PC-3 (cell line): ENCODE data around the gene VSIG10L2.

Source experiments
- EZH2 ChIP-seq: fragments of 300-600 bp; sonication (generic); IDR thresholded peaks from one replicate; pipeline ENCODE4 v1.6.1; 2017; ENCODE audit warnings: antibody characterized with exemption, mild to moderate bottlenecking, low read length; ENCODE audit not compliant: unreplicated experiment
- EZH2phosphoT487 ChIP-seq: fragments of 300-600 bp; sonication (generic); IDR thresholded peaks from 2 replicates; pipeline ENCODE4 v1.6.1; 2018; ENCODE audit warnings: mild to moderate bottlenecking, antibody characterized with exemption, low read length, borderline replicate concordance
- TF ChIP-seq, protein P1 (sequence below): fragments of 300-600 bp; sonication (generic); conservative IDR thresholded peaks from 2 replicates; pipeline ENCODE4 v1.5.1; 2017; ENCODE audit warnings: antibody characterized with exemption, low read depth, mild to moderate bottlenecking, low read length

DNA sequence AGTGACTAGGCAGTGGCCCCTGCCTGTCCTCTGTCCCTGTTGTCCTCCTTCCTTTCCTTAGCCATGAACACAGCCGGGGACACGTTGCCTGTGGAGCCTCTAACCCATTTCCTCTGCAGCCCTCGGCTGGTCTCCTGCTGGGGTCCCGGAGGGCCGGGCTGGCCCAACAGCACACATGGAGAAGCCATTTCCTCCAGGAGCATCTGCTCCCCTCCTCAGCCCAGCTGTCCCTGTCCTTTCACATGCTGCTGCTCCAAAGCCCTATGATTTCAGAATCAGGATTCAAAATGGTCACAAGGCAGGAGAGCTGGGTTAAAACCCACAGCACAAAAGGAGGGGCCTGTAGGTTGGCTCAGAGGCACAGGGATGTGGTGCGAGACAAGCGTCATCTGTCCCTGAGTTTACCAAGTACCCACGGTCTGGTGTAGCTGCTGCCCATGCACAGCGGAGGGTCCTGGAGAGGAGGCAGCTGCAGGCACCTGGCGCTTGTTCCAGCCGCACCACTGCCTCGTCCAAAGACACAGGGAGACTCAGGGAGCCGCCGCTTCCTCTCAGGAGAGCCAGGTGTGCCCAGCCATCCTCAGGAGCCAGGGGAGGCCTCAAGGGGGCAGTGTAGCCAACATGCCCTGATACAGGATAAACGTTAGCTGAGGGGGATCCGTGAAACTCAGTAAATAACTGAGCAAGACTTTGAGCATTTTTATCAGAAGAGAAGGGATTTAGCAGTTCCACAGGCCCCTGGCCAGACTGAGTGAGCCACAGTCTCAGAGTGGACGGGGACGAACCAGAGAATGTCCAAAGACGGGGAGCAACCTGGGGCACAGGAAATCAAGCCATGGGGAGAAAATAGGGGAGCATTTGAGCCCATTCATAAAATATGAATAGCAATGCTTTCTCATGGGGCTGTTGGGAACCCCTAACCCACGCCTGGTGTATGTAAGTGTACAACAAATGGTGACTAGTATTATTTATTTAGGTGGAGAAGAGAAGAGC, 3.9 kb upstream of the VSIG10L2 start:
- TF ChIP-seq, protein P1, sequence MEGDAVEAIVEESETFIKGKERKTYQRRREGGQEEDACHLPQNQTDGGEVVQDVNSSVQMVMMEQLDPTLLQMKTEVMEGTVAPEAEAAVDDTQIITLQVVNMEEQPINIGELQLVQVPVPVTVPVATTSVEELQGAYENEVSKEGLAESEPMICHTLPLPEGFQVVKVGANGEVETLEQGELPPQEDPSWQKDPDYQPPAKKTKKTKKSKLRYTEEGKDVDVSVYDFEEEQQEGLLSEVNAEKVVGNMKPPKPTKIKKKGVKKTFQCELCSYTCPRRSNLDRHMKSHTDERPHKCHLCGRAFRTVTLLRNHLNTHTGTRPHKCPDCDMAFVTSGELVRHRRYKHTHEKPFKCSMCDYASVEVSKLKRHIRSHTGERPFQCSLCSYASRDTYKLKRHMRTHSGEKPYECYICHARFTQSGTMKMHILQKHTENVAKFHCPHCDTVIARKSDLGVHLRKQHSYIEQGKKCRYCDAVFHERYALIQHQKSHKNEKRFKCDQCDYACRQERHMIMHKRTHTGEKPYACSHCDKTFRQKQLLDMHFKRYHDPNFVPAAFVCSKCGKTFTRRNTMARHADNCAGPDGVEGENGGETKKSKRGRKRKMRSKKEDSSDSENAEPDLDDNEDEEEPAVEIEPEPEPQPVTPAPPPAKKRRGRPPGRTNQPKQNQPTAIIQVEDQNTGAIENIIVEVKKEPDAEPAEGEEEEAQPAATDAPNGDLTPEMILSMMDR: peak; percentile 96
- TF ChIP-seq EZH2phosphoT487 (no peak), EZH2 (no peak)
